ENCODE results near the gene EEIG2. TPM values are rescaled to one million over a fixed set of nuclear protein-coding genes. Genes with fewer than 3 reads are reported as not detected.
A peak's percentile ranks its signal among the peaks of the same experiment; 100 is the strongest.

EEIG2 gene
- polyA plus RNA-seq, 4 donors: 7.8 to 21.7 (median 9.6) TPM

- peaks cover 0 to 5% (median 0%) of the 10 kb centered on the region in 3 donors for H3K4me1 ChIP-seq (ENCODE audit: control insufficient read depth in 3 of 3, insufficient read depth in 2 of 3, low read depth in 1 of 3, low read length in 2 of 3)
- no peak overlapping the region for H3K4me3 ChIP-seq (ENCODE audit: low read depth in 1 of 3, low read length in 3 of 3)
- no peaks in the 10 kb centered on the region for H3K27me3 ChIP-seq (ENCODE audit: control insufficient read depth in 3 of 3, insufficient read depth in 3 of 3, low read length in 3 of 3)
- DNase-seq (no peak), FAIRE-seq (no peak)
- WGBS, 3 donors: 53 to 71% (median 62%) methylated on average over 4 of the region's 4 CpGs
- no peak overlapping the region for H3K27ac ChIP-seq (ENCODE audit: low read depth in 1 of 3, low read length in 2 of 3)
- no peaks in the 10 kb centered on the region for H3K9me3 ChIP-seq (ENCODE audit: control insufficient read depth in 2 of 2, insufficient read depth in 1 of 2, low read depth in 1 of 2, low read length in 1 of 2)
- no peaks in the 10 kb centered on the region for H3K36me3 ChIP-seq (ENCODE audit: control insufficient read depth in 3 of 3, insufficient read depth in 2 of 3, low read depth in 1 of 3, low read length in 3 of 3)
Observed at GRCh38 chr1:108554682-108555427, 5.0 kb upstream of the EEIG2 start.

DNA sequence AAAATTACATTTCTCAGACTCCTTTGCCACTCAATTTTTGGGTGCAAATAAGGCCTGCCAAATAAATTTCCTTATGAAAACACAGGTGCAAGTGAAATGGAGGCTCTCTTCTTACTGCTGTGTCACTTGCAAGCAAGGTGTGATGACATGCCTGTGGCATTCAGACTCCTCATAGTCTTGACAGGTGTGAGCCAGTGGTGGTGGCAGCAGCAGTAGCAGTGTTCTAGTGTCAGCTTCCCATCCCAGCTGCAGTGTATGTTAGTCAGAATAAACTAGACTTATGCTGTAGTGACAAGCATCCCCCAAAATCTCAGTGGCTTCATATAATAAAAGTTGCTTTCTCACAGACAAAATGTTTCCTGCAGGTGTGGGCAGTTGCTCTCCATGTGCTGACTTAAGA is 3.8 kb upstream of the EEIG2 start:
- Histone ChIP-seq H3K4me3 (ENCODE audit: low read depth in 1 of 3, low read length in 3 of 3) (no peak overlapping the region), H3K27ac (ENCODE audit: low read depth in 1 of 3, low read length in 2 of 3) (peak overlapping the region in 1 of 3 donors; percentile 29), H3K4me1 (ENCODE audit: control insufficient read depth in 3 of 3, insufficient read depth in 2 of 3, low read depth in 1 of 3, low read length in 2 of 3) (peaks cover 0 to 7% (median 0%) of the 10 kb centered on the region in 3 donors), H3K27me3 (ENCODE audit: control insufficient read depth in 3 of 3, insufficient read depth in 3 of 3, low read length in 3 of 3) (no peaks in the 10 kb centered on the region), H3K36me3 (ENCODE audit: control insufficient read depth in 3 of 3, insufficient read depth in 2 of 3, low read depth in 1 of 3, low read length in 3 of 3) (no peaks in the 10 kb centered on the region), H3K9me3 (ENCODE audit: control insufficient read depth in 2 of 2, insufficient read depth in 1 of 2, low read depth in 1 of 2, low read length in 1 of 2) (no peaks in the 10 kb centered on the region)
- DNase-seq: no peak
- FAIRE-seq: no peak

DNA sequence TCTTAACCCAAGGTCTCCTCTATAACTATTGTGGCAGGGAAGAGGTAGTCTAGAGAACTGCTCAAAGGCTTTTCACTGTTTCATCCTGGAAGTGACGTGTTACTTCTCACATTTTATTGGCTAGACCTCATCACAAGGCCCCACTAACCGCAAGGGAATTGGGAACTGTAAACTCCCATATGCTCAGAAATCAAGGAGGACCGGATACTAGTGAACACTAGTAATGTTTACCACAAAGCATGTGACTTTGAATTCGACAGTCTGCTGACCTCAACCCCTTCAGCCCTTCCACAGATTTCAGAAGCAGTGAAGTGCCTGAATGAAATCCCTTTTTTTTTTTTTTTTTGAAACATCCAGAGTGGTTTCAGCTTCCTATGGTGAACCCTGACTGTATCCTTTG is 3.4 kb upstream of the EEIG2 start:
- no peaks in the 10 kb centered on the region for H3K36me3 ChIP-seq (ENCODE audit: control insufficient read depth in 3 of 3, insufficient read depth in 2 of 3, low read depth in 1 of 3, low read length in 3 of 3)
- FAIRE-seq (no peak), DNase-seq (no peak)
- H3K4me3 ChIP-seq (ENCODE audit: low read depth in 1 of 3, low read length in 3 of 3): no peak overlapping the region
- no peaks in the 10 kb centered on the region for H3K27me3 ChIP-seq (ENCODE audit: control insufficient read depth in 3 of 3, insufficient read depth in 3 of 3, low read length in 3 of 3)
- no peaks in the 10 kb centered on the region for H3K9me3 ChIP-seq (ENCODE audit: control insufficient read depth in 2 of 2, insufficient read depth in 1 of 2, low read depth in 1 of 2, low read length in 1 of 2)
- H3K27ac ChIP-seq (ENCODE audit: low read depth in 1 of 3, low read length in 2 of 3): peak overlapping the region in 1 of 3 donors; percentile 43
- WGBS, 3 donors: 75 to 93% (median 83%) methylated on average over 4 of the region's 4 CpGs
- peaks cover 0 to 11% (median 0%) of the 10 kb centered on the region in 3 donors for H3K4me1 ChIP-seq (ENCODE audit: control insufficient read depth in 3 of 3, insufficient read depth in 2 of 3, low read depth in 1 of 3, low read length in 2 of 3)

DNA sequence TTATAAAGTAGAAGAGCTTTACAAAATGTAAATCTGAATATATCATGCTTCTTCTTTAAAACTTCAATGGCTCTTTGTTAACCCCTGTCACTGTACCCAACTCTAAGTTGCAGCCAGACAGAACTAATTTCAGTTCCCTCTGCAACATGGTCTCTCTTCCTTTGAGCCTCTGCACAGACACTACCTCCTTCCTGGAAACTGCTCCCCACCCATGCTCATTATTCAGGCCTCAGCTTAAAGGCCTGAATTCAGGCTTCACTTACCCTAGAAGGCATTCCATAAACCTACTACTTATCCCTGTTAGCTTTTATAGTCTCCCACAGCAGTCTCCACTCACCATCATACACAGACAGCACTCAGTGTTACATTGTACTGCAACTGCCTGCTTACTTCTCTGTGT is 2.6 kb upstream of the EEIG2 start:
- no peak for FAIRE-seq
- no peak for DNase-seq
- H3K9me3 ChIP-seq (ENCODE audit: control insufficient read depth in 2 of 2, insufficient read depth in 1 of 2, low read depth in 1 of 2, low read length in 1 of 2): no peaks in the 10 kb centered on the region
- H3K36me3 ChIP-seq (ENCODE audit: control insufficient read depth in 3 of 3, insufficient read depth in 2 of 3, low read depth in 1 of 3, low read length in 3 of 3): no peaks in the 10 kb centered on the region
- no peak overlapping the region for H3K4me3 ChIP-seq (ENCODE audit: low read depth in 1 of 3, low read length in 3 of 3)
- peak overlapping the region in 1 of 3 donors; percentile 62 for H3K27ac ChIP-seq (ENCODE audit: low read depth in 1 of 3, low read length in 2 of 3)
- H3K27me3 ChIP-seq (ENCODE audit: control insufficient read depth in 3 of 3, insufficient read depth in 3 of 3, low read length in 3 of 3): no peaks in the 10 kb centered on the region
- H3K4me1 ChIP-seq (ENCODE audit: control insufficient read depth in 3 of 3, insufficient read depth in 2 of 3, low read depth in 1 of 3, low read length in 2 of 3): peaks cover 0 to 18% (median 3%) of the 10 kb centered on the region in 3 donors

- DNase-seq: peak; percentile 37 to 79
- FAIRE-seq: no peak
Observed at GRCh38 chr1:108560189-108560873, 431 bp downstream of the EEIG2 start.

DNA sequence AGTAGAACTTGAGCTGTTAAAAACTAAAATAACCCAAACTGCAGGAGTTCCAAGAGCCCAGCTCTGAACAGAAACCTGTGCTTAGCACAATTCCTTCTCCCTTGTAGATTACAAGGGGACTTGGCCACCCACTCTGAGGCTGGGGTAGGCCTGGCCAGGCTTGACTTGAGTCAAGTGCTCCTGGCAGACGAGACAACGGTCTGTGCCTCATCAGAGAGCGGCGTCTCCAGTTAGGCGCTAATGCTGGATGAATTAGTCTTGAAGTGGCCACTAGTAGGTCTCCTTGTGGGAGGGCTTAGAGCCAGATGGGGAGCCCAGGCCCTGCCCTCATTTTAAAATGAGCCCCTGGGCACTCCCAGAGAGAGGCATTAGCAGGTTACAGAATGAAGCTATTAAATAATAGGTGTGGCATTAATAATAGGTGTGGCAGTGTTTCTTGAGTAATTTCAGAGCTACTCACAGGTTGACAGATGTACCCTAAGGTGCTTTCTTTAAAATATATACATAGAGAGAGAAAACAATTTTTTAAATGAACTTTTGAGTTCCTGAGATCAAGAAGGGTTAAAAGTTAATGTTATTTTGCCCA is 1.1 kb downstream of the EEIG2 start:
- Histone ChIP-seq H3K4me1 (ENCODE audit: control insufficient read depth in 3 of 3, insufficient read depth in 2 of 3, low read depth in 1 of 3, low read length in 2 of 3) (peaks cover 0 to 18% (median 5%) of the 10 kb centered on the region in 3 donors), H3K9me3 (ENCODE audit: control insufficient read depth in 2 of 2, insufficient read depth in 1 of 2, low read depth in 1 of 2, low read length in 1 of 2) (no peaks in the 10 kb centered on the region), H3K27me3 (ENCODE audit: control insufficient read depth in 3 of 3, insufficient read depth in 3 of 3, low read length in 3 of 3) (no peaks in the 10 kb centered on the region), H3K4me3 (ENCODE audit: low read depth in 1 of 3, low read length in 3 of 3) (peak overlapping the region in 2 of 3 donors; percentile 66 to 79), H3K36me3 (ENCODE audit: control insufficient read depth in 3 of 3, insufficient read depth in 2 of 3, low read depth in 1 of 3, low read length in 3 of 3) (no peaks in the 10 kb centered on the region), H3K27ac (ENCODE audit: low read depth in 1 of 3, low read length in 2 of 3) (peak overlapping the region; percentile 80 to 91 (median 85))
- 4 to 12% (median 11%) methylated on average over 5 of the region's 5 CpGs for WGBS, 3 donors
- no peak for FAIRE-seq
- DNase-seq: peak; percentile 71 to 77

More at GRCh38 chr1:108560189-108560873, 431 bp downstream of the EEIG2 start:
- Histone ChIP-seq H3K36me3 (ENCODE audit: control insufficient read depth in 3 of 3, insufficient read depth in 2 of 3, low read depth in 1 of 3, low read length in 3 of 3) (no peaks in the 10 kb centered on the region), H3K27me3 (ENCODE audit: control insufficient read depth in 3 of 3, insufficient read depth in 3 of 3, low read length in 3 of 3) (no peaks in the 10 kb centered on the region), H3K9me3 (ENCODE audit: control insufficient read depth in 2 of 2, insufficient read depth in 1 of 2, low read depth in 1 of 2, low read length in 1 of 2) (no peaks in the 10 kb centered on the region), H3K4me1 (ENCODE audit: control insufficient read depth in 3 of 3, insufficient read depth in 2 of 3, low read depth in 1 of 3, low read length in 2 of 3) (peaks cover 0 to 18% (median 5%) of the 10 kb centered on the region in 3 donors), H3K4me3 (ENCODE audit: low read depth in 1 of 3, low read length in 3 of 3) (peak overlapping the region; percentile 66 to 85 (median 79)), H3K27ac (ENCODE audit: low read depth in 1 of 3, low read length in 2 of 3) (peak overlapping the region; percentile 80 to 91 (median 85))
- 0 to 1% (median 0%) methylated on average over 35 to 59 of the region's 59 CpGs for WGBS, 3 donors

DNA sequence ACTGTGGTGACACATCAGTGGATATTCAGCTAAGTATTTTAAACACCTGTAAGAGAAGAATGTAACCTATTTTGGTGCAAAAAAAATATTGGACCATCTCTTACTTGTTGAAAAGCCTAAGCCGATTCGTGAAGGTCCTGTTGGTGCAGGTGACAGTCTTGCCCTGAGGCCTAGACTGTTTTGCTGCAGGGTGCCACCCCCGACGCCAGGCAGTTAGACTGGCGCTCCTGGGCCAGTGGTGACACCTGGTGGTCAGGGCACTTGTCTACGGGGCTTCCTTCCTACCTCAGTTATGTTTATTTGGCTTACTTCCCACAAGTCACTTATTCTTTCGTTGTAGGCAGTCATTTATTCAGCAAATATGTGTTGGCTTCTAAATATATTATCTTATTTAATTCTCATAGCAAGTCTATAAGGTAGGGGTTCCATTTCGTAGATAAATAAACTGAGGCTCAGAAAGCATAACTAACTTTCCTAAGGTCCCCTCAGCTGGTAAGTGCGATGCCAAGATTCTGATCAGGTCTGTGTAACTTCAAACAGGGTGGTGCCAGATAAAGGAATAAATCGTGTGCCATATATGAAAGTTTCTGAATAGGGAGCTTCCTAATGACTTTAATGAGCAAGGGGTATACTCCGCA is 1.9 kb downstream of the EEIG2 start:
- H3K9me3 ChIP-seq (ENCODE audit: control insufficient read depth in 2 of 2, insufficient read depth in 1 of 2, low read depth in 1 of 2, low read length in 1 of 2): no peaks in the 10 kb centered on the region
- 24 to 39% (median 32%) methylated on average over 11 of the region's 11 CpGs for WGBS, 3 donors
- H3K4me1 ChIP-seq (ENCODE audit: control insufficient read depth in 3 of 3, insufficient read depth in 2 of 3, low read depth in 1 of 3, low read length in 2 of 3): peaks cover 0 to 18% (median 5%) of the 10 kb centered on the region in 3 donors
- DNase-seq: peak; percentile 81 to 89
- no peak for FAIRE-seq
- H3K36me3 ChIP-seq (ENCODE audit: control insufficient read depth in 3 of 3, insufficient read depth in 2 of 3, low read depth in 1 of 3, low read length in 3 of 3): no peaks in the 10 kb centered on the region
- no peak overlapping the region for H3K27ac ChIP-seq (ENCODE audit: low read depth in 1 of 3, low read length in 2 of 3)
- H3K27me3 ChIP-seq (ENCODE audit: control insufficient read depth in 3 of 3, insufficient read depth in 3 of 3, low read length in 3 of 3): no peaks in the 10 kb centered on the region
- H3K4me3 ChIP-seq (ENCODE audit: low read depth in 1 of 3, low read length in 3 of 3): peak overlapping the region in 1 of 3 donors; percentile 15

DNA sequence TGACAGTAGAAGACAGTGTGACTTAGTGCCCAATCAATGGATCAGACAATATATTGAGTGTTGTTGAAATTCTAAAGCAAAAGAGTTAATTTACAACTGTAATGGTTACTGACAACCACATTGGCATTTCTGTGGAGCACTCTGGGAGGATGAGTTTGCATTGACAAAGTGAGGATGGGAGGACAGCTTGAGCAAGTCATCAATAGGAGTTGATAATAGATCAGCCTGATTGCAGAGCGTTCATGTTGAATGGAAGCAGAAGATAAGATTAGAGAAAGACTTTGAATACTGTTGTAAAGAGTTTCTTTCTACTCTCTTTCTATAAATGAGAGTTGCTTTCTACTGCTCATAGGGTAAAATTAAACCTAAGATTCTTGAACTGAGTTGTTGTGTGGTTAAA is 3.9 kb downstream of the EEIG2 start:
- H3K27me3 ChIP-seq (ENCODE audit: control insufficient read depth in 3 of 3, insufficient read depth in 3 of 3, low read length in 3 of 3): no peaks in the 10 kb centered on the region
- FAIRE-seq: no peak

More for the DNA sequence above, 3.9 kb downstream of the EEIG2 start:
- no peaks in the 10 kb centered on the region for H3K9me3 ChIP-seq (ENCODE audit: control insufficient read depth in 2 of 2, insufficient read depth in 1 of 2, low read depth in 1 of 2, low read length in 1 of 2)
- no peak overlapping the region for H3K4me3 ChIP-seq (ENCODE audit: low read depth in 1 of 3, low read length in 3 of 3)
- no peaks in the 10 kb centered on the region for H3K36me3 ChIP-seq (ENCODE audit: control insufficient read depth in 3 of 3, insufficient read depth in 2 of 3, low read depth in 1 of 3, low read length in 3 of 3)
- DNase-seq: no peak
- 20 to 70% (median 48%) methylated on average over 1 of the region's 1 CpG for WGBS, 3 donors
- H3K4me1 ChIP-seq (ENCODE audit: control insufficient read depth in 3 of 3, insufficient read depth in 2 of 3, low read depth in 1 of 3, low read length in 2 of 3): peaks cover 0 to 18% (median 5%) of the 10 kb centered on the region in 3 donors
- H3K27ac ChIP-seq (ENCODE audit: low read depth in 1 of 3, low read length in 2 of 3): no peak overlapping the region
